Activated naive CD4-positive, alpha-beta T cell treated with anti-CD3 and anti-CD28 coated beads, Interleukin-2, amount 10 ng/mL, durations not matched to agents 7 days and 5 days (primary cell): ENCODE measurements around the gene LYAR.

Source experiments
- CTCF ChIA-PET: fragments of 350-600 bp; sonication (Branson Sonifier 250); formaldehyde crosslinking; loops from one replicate; lab custom pipeline; 2021; ENCODE audit warnings: antibody characterized with exemption; lab: Charles Lee
- DNase-seq: peaks from one replicate; pipeline ENCODE4 v3.0.0-alpha.2; 2020
- H3K27ac Mint-ChIP-seq: one replicate; pipeline ENCODE4 v1.8.0; 2021; ENCODE audit warnings: mild to moderate bottlenecking, moderate library complexity, mixed read lengths
- H3K27me3 Mint-ChIP-seq: one replicate; pipeline ENCODE4 v1.8.0; 2021; ENCODE audit warnings: mild to moderate bottlenecking, mixed read lengths
- H3K36me3 Mint-ChIP-seq: one replicate; pipeline ENCODE4 v1.8.0; 2021; ENCODE audit warnings: mixed read lengths
- H3K4me1 Mint-ChIP-seq: one replicate; pipeline ENCODE4 v1.8.0; 2021; ENCODE audit warnings: mixed read lengths
- H3K4me3 Mint-ChIP-seq: one replicate; pipeline ENCODE4 v1.8.0; 2021; ENCODE audit warnings: mild to moderate bottlenecking, moderate library complexity, mixed read lengths
- H3K9me3 Mint-ChIP-seq: one replicate; pipeline ENCODE4 v1.8.0; 2021; ENCODE audit warnings: mixed read lengths

LYAR gene

DNA sequence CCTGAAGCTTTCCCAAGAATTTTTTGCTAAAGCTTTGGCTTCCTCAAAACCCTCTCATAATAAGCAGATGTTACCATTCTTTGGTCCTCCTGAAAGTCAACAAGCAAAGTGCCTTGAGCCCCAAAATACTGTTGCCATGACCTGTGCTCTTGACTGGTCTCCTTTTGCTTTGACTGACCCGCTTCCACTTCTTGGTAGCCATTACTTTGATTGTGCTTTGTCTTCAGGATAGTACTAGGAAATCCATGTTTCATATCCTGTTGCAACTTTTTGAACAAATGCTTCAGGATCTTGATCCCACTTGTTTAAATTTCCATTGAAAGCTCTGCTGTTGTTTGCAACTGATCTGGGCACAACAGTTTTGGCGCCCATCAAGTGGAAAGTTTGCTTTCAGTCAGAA is 56.3 kb downstream of the LYAR start:
- DNase-seq: no peak
- H3K27ac Mint-ChIP-seq: no peak overlapping the region
- CTCF ChIA-PET: no interaction called here
- H3K9me3 Mint-ChIP-seq: peaks cover 6% of the 10 kb centered on the region
- peaks cover 21% of the 10 kb centered on the region for H3K27me3 Mint-ChIP-seq
- H3K4me1 Mint-ChIP-seq: no peaks in the 10 kb centered on the region
- H3K4me3 Mint-ChIP-seq: no peak overlapping the region
- H3K36me3 Mint-ChIP-seq: peaks cover 21% of the 10 kb centered on the region

DNA sequence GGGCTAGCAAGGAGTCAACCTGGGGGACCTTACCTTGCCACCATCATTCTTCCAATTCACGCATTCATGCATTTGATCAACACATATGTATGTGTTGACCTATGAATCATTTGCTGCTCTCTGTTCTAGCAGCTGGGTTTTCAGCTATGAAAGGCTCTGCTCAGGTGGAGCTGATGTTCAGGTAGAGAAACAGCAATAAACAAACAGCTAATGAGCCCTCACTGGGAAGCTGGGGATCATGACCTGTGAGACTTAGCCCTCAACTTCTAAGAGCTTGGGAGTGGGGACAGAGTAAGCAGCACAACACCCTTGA is 61.6 kb downstream of the LYAR start:
- CTCF ChIA-PET: no interaction called here
- no peak for DNase-seq
- Mint-ChIP-seq H3K36me3 (peaks cover 7% of the 10 kb centered on the region), H3K4me1 (peaks cover 8% of the 10 kb centered on the region), H3K9me3 (peaks cover 6% of the 10 kb centered on the region), H3K27me3 (peaks cover 74% of the 10 kb centered on the region), H3K27ac (no peak overlapping the region), H3K4me3 (no peak overlapping the region)

DNA sequence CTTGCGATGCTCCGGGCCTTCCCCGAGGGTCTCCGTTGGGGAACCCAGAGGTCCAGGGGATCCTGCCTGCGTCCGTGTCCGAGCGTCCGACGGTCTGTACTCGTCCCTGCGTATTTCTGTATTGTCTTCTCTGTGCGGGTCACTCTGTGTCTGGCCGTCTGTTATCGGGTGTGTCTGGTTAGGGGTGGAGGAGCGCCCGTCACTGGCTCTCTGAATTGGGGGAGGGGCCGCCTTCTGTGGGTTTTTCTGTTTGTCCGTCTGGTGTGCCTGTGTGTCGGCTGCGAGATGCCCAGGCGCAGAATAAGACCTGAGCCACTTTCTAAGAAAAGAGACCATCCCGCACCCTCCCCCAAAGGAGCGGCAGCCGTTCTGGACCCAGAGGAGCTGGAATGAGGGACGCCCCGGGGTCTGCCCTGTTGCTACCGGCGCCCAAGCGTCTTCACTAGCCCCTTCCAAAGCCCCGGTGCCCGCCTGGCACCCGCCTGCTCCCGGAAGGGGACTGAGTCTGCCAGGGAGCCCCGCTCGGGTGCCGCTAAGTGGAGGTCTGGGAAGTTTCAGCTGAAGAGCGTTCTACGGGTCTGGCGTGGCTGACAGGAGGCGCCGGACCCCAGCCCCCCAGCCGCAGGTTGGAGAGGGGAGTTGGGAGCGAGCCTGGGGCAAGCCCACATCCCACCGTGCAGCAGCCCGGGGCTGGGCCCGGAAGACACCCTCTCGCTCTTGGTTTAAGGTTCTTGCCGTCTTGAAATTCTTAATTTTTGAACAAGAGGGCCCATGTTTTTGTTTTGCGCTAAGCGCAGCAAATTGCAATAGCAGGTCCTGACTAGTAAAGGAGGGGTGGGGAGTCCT is 62.2 kb downstream of the LYAR start:
- peaks cover 7% of the 10 kb centered on the region for H3K36me3 Mint-ChIP-seq
- peaks cover under 1% of the 10 kb centered on the region for H3K9me3 Mint-ChIP-seq
- CTCF ChIA-PET: no interaction called here
- no peak overlapping the region for H3K27ac Mint-ChIP-seq
- peaks cover 8% of the 10 kb centered on the region for H3K4me1 Mint-ChIP-seq
- no peak for DNase-seq
- H3K27me3 Mint-ChIP-seq: peaks cover 78% of the 10 kb centered on the region
- H3K4me3 Mint-ChIP-seq: no peak overlapping the region

DNA sequence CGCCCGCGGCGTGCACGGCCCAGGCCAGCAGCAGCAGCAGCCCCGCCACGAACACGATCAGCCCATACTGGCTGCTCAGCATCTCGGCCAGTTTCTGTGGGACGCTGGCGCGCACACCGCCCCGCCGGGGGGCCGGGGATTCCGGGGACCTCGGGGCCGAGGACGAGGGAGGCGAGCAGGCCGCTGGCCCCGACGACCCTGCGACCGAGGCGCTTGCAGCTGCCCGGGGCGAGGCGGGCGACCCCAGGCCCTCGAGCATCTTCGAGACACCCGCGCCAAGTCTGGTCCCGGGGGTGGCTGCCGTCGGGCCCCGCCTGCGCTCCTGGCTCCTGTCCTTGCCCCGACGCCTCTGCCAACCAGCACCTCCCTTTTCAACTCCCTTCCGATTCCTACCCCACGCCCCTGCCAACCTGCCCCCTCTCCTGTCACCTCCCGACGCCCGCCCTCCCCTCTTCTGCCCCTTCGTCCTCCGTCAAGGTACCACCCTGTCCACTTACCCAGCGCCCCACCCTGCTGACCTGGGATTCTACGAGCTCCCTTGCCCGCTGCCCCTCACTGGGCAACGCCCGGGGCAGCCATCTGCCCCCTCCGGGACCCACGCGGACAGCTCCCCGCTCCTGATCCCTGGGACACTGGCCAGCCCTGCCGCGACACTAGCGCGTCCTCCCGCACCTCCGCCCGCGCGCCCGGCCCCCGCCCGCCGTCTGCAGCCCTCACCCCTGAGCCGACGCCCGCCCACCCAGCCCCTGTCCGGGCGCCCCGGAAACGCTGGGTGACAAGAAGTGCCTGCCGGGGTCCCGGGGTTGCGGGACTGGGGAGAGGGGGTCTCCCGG is 63.1 kb downstream of the LYAR start, which contains the start of gene OTOP1:
Gene OTOP1 (minus strand): TSS at position 324 of the 833 bp plus-strand sequence. CDS start 65 bp downstream, at position 259.
- Mint-ChIP-seq H3K27me3 (peaks cover 85% of the 10 kb centered on the region), H3K9me3 (no peaks in the 10 kb centered on the region), H3K4me1 (peaks cover 8% of the 10 kb centered on the region), H3K27ac (no peak within 1 kb of the TSS), H3K4me3 (no peak within 1 kb of the TSS), H3K36me3 (peaks cover 7% of the 10 kb centered on the region)
- CTCF ChIA-PET: no interaction called here
- DNase-seq: no peak

DNA sequence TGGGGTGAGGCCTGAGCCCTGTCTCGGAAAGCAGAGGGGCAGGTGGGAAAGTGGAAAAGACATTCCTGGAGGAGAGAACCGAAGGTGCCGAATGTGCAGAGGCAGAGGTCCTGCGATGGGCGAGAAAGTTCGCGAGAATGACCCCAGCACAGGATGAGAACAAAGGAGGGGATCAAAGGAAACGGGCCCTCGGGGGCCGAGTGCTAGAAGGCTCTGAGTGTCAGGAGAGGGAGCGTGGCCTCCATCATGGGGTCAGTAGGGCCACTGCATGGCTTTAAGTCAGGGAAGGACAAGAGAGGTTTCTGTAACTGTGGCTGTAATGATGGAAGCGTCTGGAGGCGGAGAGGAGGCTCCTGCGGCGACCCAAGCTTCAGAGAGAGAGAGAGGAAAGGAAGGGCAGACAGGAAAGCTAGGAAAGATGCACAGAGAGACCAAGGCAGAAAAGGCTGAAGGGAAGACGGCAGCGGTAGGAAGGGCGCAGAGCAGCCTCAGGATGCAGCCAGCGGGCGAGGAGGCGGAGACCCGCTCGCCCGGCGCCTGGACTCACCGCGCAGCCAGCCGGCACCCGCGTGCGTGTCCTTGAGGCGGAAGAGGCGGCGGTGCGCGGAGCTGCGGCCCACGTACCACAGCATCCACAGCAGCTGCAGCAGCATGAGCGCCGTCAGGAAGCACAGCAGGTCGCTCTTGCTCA is 63.9 kb downstream of the LYAR start:
- Mint-ChIP-seq H3K36me3 (peaks cover 7% of the 10 kb centered on the region), H3K27ac (no peak overlapping the region), H3K4me3 (no peak overlapping the region), H3K4me1 (peaks cover 8% of the 10 kb centered on the region), H3K9me3 (no peaks in the 10 kb centered on the region), H3K27me3 (peaks cover 92% of the 10 kb centered on the region)
- no peak for DNase-seq
- CTCF ChIA-PET: no interaction called here
